H1 (cell line): ENCODE measurements around the gene CEACAM21. TPM values are rescaled to one million over a fixed set of nuclear protein-coding genes. Genes with fewer than 3 reads are reported as not detected.

Source experiments
- CTCF ChIA-PET: fragments of 300-600 bp; sonication (Branson Sonifier 250); formaldehyde crosslinking; loops from one replicate; lab custom pipeline; 2021; ENCODE audit not compliant: partially characterized antibody; lab: Charles Lee
- POLR2A ChIA-PET: fragments of 300-600 bp; sonication (Branson Sonifier 250); formaldehyde crosslinking; loops from one replicate; lab custom pipeline; 2021; ENCODE audit warnings: inconsistent platforms; ENCODE audit not compliant: partially characterized antibody; lab: Charles Lee
- DNase-seq, 2 experiments: peaks; one replicate each; pipeline versions ENCODE4 v3.0.0 to v3.0.0-alpha.2; 2010 to 2022; ENCODE audit warnings: low spot score in 2 of 2, low read depth in 1 of 2, mixed read lengths in 1 of 2
- FAIRE-seq: peaks from 2 replicates; lab custom pipeline; 2011; peaks lifted over from hg19 to GRCh38; lab: Jason Lieb, UNC
- H2AFZ ChIP-seq: 2 replicates; pipeline ENCODE4 v1.8.1; 2012; ENCODE audit warnings: low read length, inconsistent platforms
- H2AK5ac ChIP-seq: 2 replicates; pipeline ENCODE4 v1.6.1; 2013; ENCODE audit warnings: low read depth, low read length
- H2BK120ac ChIP-seq: replicated peaks from 2 replicates; pipeline ENCODE3; 2013; ENCODE audit warnings: low read depth, low read length, inconsistent platforms
- H2BK12ac ChIP-seq: 2 replicates; pipeline ENCODE4 v1.6.1; 2013; ENCODE audit warnings: low read depth, low read length
- H2BK15ac ChIP-seq: 2 replicates; pipeline ENCODE4 v1.6.1; 2013; ENCODE audit warnings: low read length
- H2BK20ac ChIP-seq: 2 replicates; pipeline ENCODE4 v1.6.1; 2013; ENCODE audit warnings: low read length
- H2BK5ac ChIP-seq: 2 replicates; pipeline ENCODE4 v1.6.1; 2013; ENCODE audit warnings: low read depth, low read length
- H3K14ac ChIP-seq: 2 replicates; pipeline ENCODE4 v1.6.1; 2013; ENCODE audit warnings: inconsistent platforms; ENCODE audit not compliant: insufficient read length
- H3K18ac ChIP-seq: 2 replicates; pipeline ENCODE4 v1.6.1; 2013; ENCODE audit warnings: low read length; ENCODE audit errors: extremely low read depth
- H3K23ac ChIP-seq: 2 replicates; pipeline ENCODE4 v1.6.1; 2013; ENCODE audit warnings: inconsistent platforms; ENCODE audit not compliant: insufficient read length
- H3K23me2 ChIP-seq: 2 replicates; pipeline ENCODE4 v1.6.1; 2013; ENCODE audit warnings: low read depth, low read length
- H3K27ac ChIP-seq: 2 replicates; pipeline ENCODE4 v1.6.1; 2011; ENCODE audit warnings: low read depth, low read length, inconsistent platforms
- H3K27me3 ChIP-seq, 4 experiments: replicated peaks in 1 of 4; 1 replicate in 1 of 4; 2 replicates in 3 of 4; pipeline versions ENCODE4 v1.6.1 to v1.8.1; 2011 to 2013; ENCODE audit warnings: low read length in 3 of 4, mild to moderate bottlenecking in 3 of 4, inconsistent platforms in 2 of 4, mixed read lengths in 2 of 4, moderate library complexity in 1 of 4; ENCODE audit not compliant: control insufficient read depth in 3 of 4, insufficient read depth in 3 of 4; ENCODE audit errors: extremely low read depth in 1 of 4
- H3K36me3 ChIP-seq, 4 experiments: 2 replicates each; pipeline versions ENCODE4 v1.6.1 to v1.8.1; 2011 to 2013; ENCODE audit warnings: mild to moderate bottlenecking in 4 of 4, low read length in 3 of 4, moderate library complexity in 2 of 4, control low read depth in 1 of 4, inconsistent platforms in 1 of 4; ENCODE audit not compliant: insufficient read depth in 4 of 4, control insufficient read depth in 2 of 4
- H3K4ac ChIP-seq: replicated peaks from 2 replicates; pipeline ENCODE3; 2013; ENCODE audit warnings: low read length, low read depth, mixed read lengths, inconsistent platforms; ENCODE audit not compliant: insufficient read length
- H3K4me1 ChIP-seq, 4 experiments: replicated peaks in 1 of 4; 1 replicate in 1 of 4; 2 replicates in 3 of 4; pipeline versions ENCODE4 v1.6.1 to v1.8.1; 2011 to 2013; ENCODE audit warnings: low read length in 3 of 4, inconsistent platforms in 2 of 4, mixed read lengths in 1 of 4; ENCODE audit not compliant: insufficient read depth in 4 of 4, control insufficient read depth in 3 of 4
- H3K4me2 ChIP-seq, 2 experiments: 2 replicates each; pipeline versions ENCODE4 v1.6.1 to v1.8.1; 2011 to 2013; ENCODE audit warnings: low read depth in 2 of 2, low read length in 2 of 2, control low read depth in 1 of 2, inconsistent platforms in 1 of 2, mild to moderate bottlenecking in 1 of 2; ENCODE audit not compliant: insufficient read depth in 1 of 2
- H3K4me3 ChIP-seq, 4 experiments: fragments of 200-600, 300-600 bp in 1 of 4; sonication (generic), shearing (Covaris generic), sonication (Bioruptor Twin) in 1 of 4; 2 replicates each; pipeline versions ENCODE4 v1.5.1 to v1.8.1; 2011 to 2016; ENCODE audit warnings: low read length in 4 of 4, low read depth in 3 of 4, control low read depth in 2 of 4, inconsistent platforms in 2 of 4, mild to moderate bottlenecking in 2 of 4, mixed read lengths in 1 of 4, moderate library complexity in 1 of 4; ENCODE audit not compliant: insufficient read depth in 2 of 4; ENCODE audit errors: extremely low read depth in 1 of 4
- H3K56ac ChIP-seq: replicated peaks from 2 replicates; pipeline ENCODE3; 2013; ENCODE audit warnings: low read depth, mild to moderate bottlenecking, mixed read lengths, low read length, inconsistent platforms; ENCODE audit not compliant: insufficient read length
- H3K79me1 ChIP-seq: 2 replicates; pipeline ENCODE4 v1.6.1; 2013; ENCODE audit warnings: low read depth, low read length, control low read depth
- H3K79me2 ChIP-seq, 2 experiments: 2 replicates each; pipeline versions ENCODE4 v1.6.1 to v1.8.1; 2012 to 2013; ENCODE audit warnings: low read length in 2 of 2, mild to moderate bottlenecking in 2 of 2, inconsistent platforms in 1 of 2; ENCODE audit not compliant: insufficient read depth in 2 of 2, control insufficient read depth in 1 of 2
- H3K9ac ChIP-seq, 4 experiments: replicated peaks in 1 of 4; 1 replicate in 1 of 4; 2 replicates in 3 of 4; pipeline versions ENCODE4 v1.6.1 to v1.8.1; 2011 to 2013; ENCODE audit warnings: low read depth in 3 of 4, low read length in 3 of 4, control low read depth in 2 of 4, mild to moderate bottlenecking in 2 of 4, moderate library complexity in 2 of 4, inconsistent platforms in 1 of 4; ENCODE audit errors: extremely low read depth in 1 of 4
- H3K9me3 ChIP-seq, 2 experiments: 2 replicates each; pipeline versions ENCODE4 v1.6.1 to v1.8.1; 2012 to 2013; ENCODE audit warnings: mild to moderate bottlenecking in 2 of 2, moderate library complexity in 2 of 2, control low read depth in 1 of 2, inconsistent platforms in 1 of 2, low read depth in 1 of 2, low read length in 1 of 2, mixed read lengths in 1 of 2; ENCODE audit not compliant: insufficient read depth in 2 of 2
- H4K20me1 ChIP-seq, 2 experiments: replicated peaks in 1 of 2; 2 replicates each; pipeline versions ENCODE3 to v1.8.1; 2011 to 2013; ENCODE audit warnings: inconsistent platforms in 2 of 2, low read length in 2 of 2, mild to moderate bottlenecking in 1 of 2; ENCODE audit not compliant: insufficient read depth in 2 of 2, control insufficient read depth in 1 of 2
- H4K5ac ChIP-seq: 2 replicates; pipeline ENCODE4 v1.6.1; 2013; ENCODE audit warnings: low read length, low read depth, mixed read lengths, inconsistent platforms; ENCODE audit not compliant: insufficient read length
- H4K8ac ChIP-seq: 2 replicates; pipeline ENCODE4 v1.8.0; 2013; ENCODE audit warnings: mild to moderate bottlenecking, moderate library complexity, low read length, inconsistent platforms; ENCODE audit not compliant: insufficient read depth; ENCODE audit errors: extremely low read depth
- H4K91ac ChIP-seq: replicated peaks from 2 replicates; pipeline ENCODE3; 2013; ENCODE audit warnings: low read length, mixed read lengths, inconsistent platforms; ENCODE audit not compliant: insufficient read length
- GTF2F1 ChIP-seq: IDR thresholded peaks from 2 replicates; pipeline ENCODE4 v1.6.1; 2012; ENCODE audit warnings: low read depth, low read length, improper control_type of control experiment, borderline replicate concordance
- WGBS, 2 experiments: shearing (Covaris generic) in 1 of 2; methylation state at CpG; one replicate each; pipeline versions ENCODE4 v1.1.6 to v1.1.7; 2013 to 2015; ENCODE audit warnings: low lambda C conversion rate in 2 of 2, mixed read lengths in 2 of 2, inconsistent platforms in 1 of 2, low coverage in 1 of 2, missing lambda C conversion rate in 1 of 2; ENCODE audit not compliant: insufficient replicate concordance in 2 of 2, insufficient coverage in 1 of 2, insufficient read length in 1 of 2; ENCODE audit errors: extremely low coverage in 1 of 2, missing lambda C conversion rate in 1 of 2; 5-methylcytosine and 5-hydroxymethylcytosine counted together
- polyA plus RNA-seq, 7 experiments: library from polyadenylated mRNA; depleted of rRNA in 3 of 7; stranded (reverse) in 5 of 7; unstranded in 2 of 7; fragments of >200 nt in 5 of 7; fragments of 200-250 nt in 2 of 7; gene quantifications; 1 replicate in 5 of 7; 2 replicates in 1 of 7; 4 replicates in 1 of 7; pipeline versions ENCODE4 v1.2.1 to v1.2.3, GENCODE V29; 2011 to 2013; ENCODE audit warnings: missing spikeins in 2 of 7, mixed read lengths in 2 of 7
- total RNA-seq: library from RNA; stranded (reverse); fragmentation: NEBNext Ultra II Directional; extraction: Animal tissue kit (Norgen Biotek cat#: 25700); gene quantifications from 2 replicates; pipeline ENCODE4 v1.2.1, GENCODE V29; 2021

The CEACAM21 gene
- total and polyA plus RNA-seq, 2 of the 8 experiments (the other 6 are each of a cell fraction or from before 2014, with no cell fraction given): not detected

DNA sequence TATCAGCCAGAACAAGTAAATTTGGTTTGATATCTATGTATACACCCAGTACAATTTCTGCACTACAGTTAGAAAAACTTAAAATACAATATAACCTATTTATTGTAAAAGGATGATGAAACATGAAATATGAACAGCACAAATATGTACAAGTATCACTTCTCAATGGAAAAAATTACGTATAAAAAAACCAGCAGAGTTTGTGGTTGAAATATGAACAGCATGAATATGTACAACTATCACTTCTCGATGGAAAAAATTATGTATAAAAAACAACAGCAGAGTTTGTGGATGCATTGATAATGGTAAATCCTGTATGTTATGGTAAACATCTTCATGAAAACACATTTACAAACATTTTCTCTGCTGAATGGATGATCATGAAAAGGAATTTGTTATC, 32.4 kb upstream of the CEACAM21 start:
- Histone ChIP-seq H3K79me2 (no peaks in the 10 kb centered on the region), H2BK15ac (no peak overlapping the region), H3K36me3 (no peaks in the 10 kb centered on the region), H3K23me2 (no peaks in the 10 kb centered on the region), H2AFZ (no peak overlapping the region), H2BK20ac (no peak overlapping the region), H2BK12ac (no peak overlapping the region), H2BK5ac (no peak overlapping the region), H3K56ac (no peak overlapping the region), H4K20me1 (no peaks in the 10 kb centered on the region), H4K5ac (no peak overlapping the region), H3K27ac (no peak overlapping the region), H3K79me1 (no peaks in the 10 kb centered on the region), H3K27me3 (no peaks in the 10 kb centered on the region; a peak in 1 of 7 replicates), H3K4me1 (no peaks in the 10 kb centered on the region; a peak in 1 of 7 replicates), H4K91ac (no peak overlapping the region), H3K9me3 (peaks cover 8 to 17% of the 10 kb centered on the region in 2 experiments; a peak in 3 of 4 replicates), H3K9ac (no peak overlapping the region), H3K4me2 (no peak overlapping the region), H2AK5ac (no peak overlapping the region), H3K18ac (no peak overlapping the region), H4K8ac (no peak overlapping the region), H3K23ac (no peak overlapping the region), H3K14ac (no peak overlapping the region), H2BK120ac (no peak overlapping the region), H3K4ac (no peak overlapping the region), H3K4me3 (no peak overlapping the region)
- FAIRE-seq: no peak
- ChIA-PET CTCF (interaction anchor here (1.3 kb wide), 1 partner anchor 20 kb away, joined by 5 read pairs; no protein-coding TSS in a partner anchor), POLR2A (no interaction called here)
- no peak for DNase-seq
- 53% methylated on average over 2 of the region's 2 CpGs; no CpG with 5 or more reads in 1 of the 2 experiments for WGBS, 2 experiments
- TF ChIP-seq GTF2F1: no peak
